Panc1 (cell line): ENCODE data around the gene METTL15. TPM values are rescaled to one million over a fixed set of nuclear protein-coding genes. Genes with fewer than 3 reads are reported as not detected.
A peak's percentile ranks its signal among the peaks of the same experiment; 100 is the strongest.

Experiments used
- ATAC-seq: fragments of 200-7000 bp; cut with Tn5 transposase; 2 replicates; pipeline ENCODE4 v1.9.1; 2020; ENCODE audit warnings: mild to moderate bottlenecking, moderate library complexity
- Bru-seq: library from RNA; stranded (reverse); fragments of 400-500 nt; gene quantifications from one replicate; lab custom pipeline; 2021; lab: Mats Ljungman, UMichigan
- BruChase-seq, 2 experiments: library from RNA; stranded (reverse); fragments of 400-500 nt; gene quantifications; one replicate each; lab custom pipeline; 2021; lab: Mats Ljungman, UMichigan
- BruUV-seq: library from RNA; stranded (reverse); fragments of 400-500 nt; replicated peaks from 2 replicates; lab custom pipeline; 2021; lab: Mats Ljungman, UMichigan
- CTCF ChIA-PET: fragments of 300-600 bp; sonication (Branson Sonifier 250); formaldehyde crosslinking; loops from one replicate; lab custom pipeline; 2022; ENCODE audit warnings: antibody characterized with exemption; lab: Charles Lee
- POLR2A ChIA-PET: fragments of 300-600 bp; sonication (Branson Sonifier 250); formaldehyde crosslinking; loops from one replicate; lab custom pipeline; 2022; ENCODE audit warnings: antibody characterized with exemption; lab: Charles Lee
- DNase-seq: peaks from one replicate; pipeline ENCODE4 v3.0.0-alpha.2; 2010; ENCODE audit warnings: low read depth, low spot score
- H3K27ac ChIP-seq: 2 replicates; pipeline ENCODE4 v1.5.1; 2011; ENCODE audit warnings: mild to moderate bottlenecking, low read length, inconsistent platforms
- H3K27me3 ChIP-seq: fragments of 200-500 bp; sonication (Bioruptor generic); 2 replicates; pipeline ENCODE4 v1.6.0; 2014; ENCODE audit warnings: low read length, inconsistent platforms; ENCODE audit not compliant: control insufficient read depth, insufficient read depth
- H3K36me3 ChIP-seq: fragments of 200-500 bp; sonication (Bioruptor generic); 2 replicates; pipeline ENCODE4 v1.5.1; 2014; ENCODE audit warnings: inconsistent platforms, mild to moderate bottlenecking, low read length, moderate library complexity; ENCODE audit not compliant: control insufficient read depth, insufficient read depth
- H3K4me1 ChIP-seq: 2 replicates; pipeline ENCODE4 v1.5.1; 2011; ENCODE audit warnings: inconsistent platforms, mild to moderate bottlenecking, low read length, moderate library complexity; ENCODE audit not compliant: control insufficient read depth, insufficient read depth
- H3K4me3 ChIP-seq, 2 experiments: 2 replicates each; pipeline ENCODE4 v1.5.1; 2011 to 2012; ENCODE audit warnings: low read depth in 2 of 2, low read length in 2 of 2, mild to moderate bottlenecking in 2 of 2, inconsistent platforms in 1 of 2, moderate library complexity in 1 of 2
- H3K9me3 ChIP-seq: fragments of 200-500 bp; sonication (Bioruptor generic); 2 replicates; pipeline ENCODE4 v1.5.1; 2014; ENCODE audit warnings: low read depth, mild to moderate bottlenecking, inconsistent platforms, low read length, moderate library complexity; ENCODE audit not compliant: control insufficient read depth, insufficient read depth
- CTCF ChIP-seq: fragments of 450-650 bp; IDR thresholded peaks from 2 replicates; pipeline ENCODE4 v1.5.1; 2017; ENCODE audit warnings: mild to moderate bottlenecking
- POLR2AphosphoS5 ChIP-seq: IDR thresholded peaks from 2 replicates; pipeline ENCODE4 v1.6.1; 2012; ENCODE audit warnings: mild to moderate bottlenecking, low read depth, low read length, moderate library complexity
- REST ChIP-seq, 2 experiments: IDR thresholded peaks; 2 replicates each; pipeline ENCODE4 v1.6.1; 2011 to 2012; ENCODE audit warnings: low read depth in 2 of 2, control low read depth in 1 of 2, low read length in 1 of 2, mild to moderate bottlenecking in 1 of 2, moderate library complexity in 1 of 2; ENCODE audit not compliant: insufficient read depth in 1 of 2
- SIN3A ChIP-seq: IDR thresholded peaks from 2 replicates; pipeline ENCODE4 v1.6.1; 2012; ENCODE audit warnings: low read depth, mild to moderate bottlenecking, low read length, moderate library complexity, borderline replicate concordance; ENCODE audit not compliant: insufficient read depth
- TCF7L2 ChIP-seq: IDR thresholded peaks from 2 replicates; pipeline ENCODE4 v1.6.1; 2011; ENCODE audit warnings: mild to moderate bottlenecking, low read depth, low read length, inconsistent platforms
- in situ Hi-C: cut with HindIII; loops from 2 replicates; pipeline ENCODE4 v1.10.0; 2016; ENCODE audit warnings: low sequenced_read_pairs, low pct_unique_long_range_greater_than_20kb
- intact Hi-C: fragments of 100-400 bp; cut with micrococcal nuclease; formaldehyde crosslinking; loops from one replicate; pipeline ENCODE4 v1.10.0; 2022; ENCODE audit not compliant: unreplicated experiment
- long read RNA-seq: library from polyadenylated mRNA; unstranded; transcript quantifications from one replicate; pipeline ENCODE4 v2.0.0, GENCODE V29; 2021; ENCODE audit not compliant: unreplicated experiment
- polyA plus RNA-seq: library from polyadenylated mRNA; unstranded; fragments of >200 nt; gene quantifications from one replicate; pipeline ENCODE4 v1.2.1, GENCODE V29; 2012; ENCODE audit warnings: missing spikeins; ENCODE audit not compliant: insufficient read length
- total RNA-seq: library from RNA; stranded (reverse); gene quantifications from one replicate; pipeline ENCODE4 v1.2.1, GENCODE V29; 2021; ENCODE audit not compliant: unreplicated experiment

Gene METTL15
- total RNA-seq = 11.4 TPM
- 4.5 TPM for polyA plus RNA-seq
- Bru-seq, nascent RNA = percentile 71 among the genes with signal in this experiment
- percentile 61 among the genes with signal in this experiment for BruChase-seq, experiment 1, labeled RNA remaining after a 2-hour chase
- percentile 52 among the genes with signal in this experiment for BruChase-seq, experiment 2, labeled RNA remaining after a 6-hour chase
- long read RNA-seq, full-length matches to known transcripts = 3 of 28 reads
- long read RNA-seq, partial matches to known transcripts = 16 of 28 reads
- long read RNA-seq, other reads (novel, unspliced or antisense) = 9 of 28 reads

- no peaks in the 10 kb centered on the region for H3K27me3 ChIP-seq
- peaks cover 40% of the 10 kb centered on the region for H3K4me1 ChIP-seq
- peak; percentile 97 for ATAC-seq
- peak within 1 kb of the TSS; percentile 84 to 96 for H3K4me3 ChIP-seq
- peak; percentile 91 for DNase-seq
- CTCF ChIA-PET = no interaction called here
- in situ Hi-C loops (loop anchor here (25.0 kb wide), 1 partner anchor 396 kb away; the partner anchor contains the start of gene BDNF), intact Hi-C loops (loop anchor here (5.0 kb wide), 1 partner anchor 411 kb away; no protein-coding TSS in a partner anchor)
- POLR2A ChIA-PET = interaction anchor here (0.5 to 0.6 kb wide), 4 partner anchors 341 to 895 kb away, joined by 3 to 7 read pairs (median 3); no protein-coding TSS in a partner anchor
- peaks cover 9% of the 10 kb centered on the region for H3K36me3 ChIP-seq
- TF ChIP-seq POLR2AphosphoS5 (peak; percentile 65; the same call in 1 of the 2 replicates), REST (IDR thresholded peaks at IDR 0.05; ENCODE audit: insufficient read depth in 1 of 2, low read depth in 2 of 2, low read length in 1 of 2) (no peak), CTCF (no peak), TCF7L2 (no peak), SIN3A (peak; percentile 88)
- peak within 1 kb of the TSS; percentile 99 for H3K27ac ChIP-seq
- no peaks in the 10 kb centered on the region for H3K9me3 ChIP-seq
- TSS peak; percentile 94 for BruUV-seq
These were observed at the start of gene METTL15, which contains the start of gene KIF18A for GRCh38 chr11:28107750-28108618. Gene METTL15 (plus strand): TSS chr11:28108388. CDS start chr11:28113335, 4,947 bp downstream. Gene KIF18A (minus strand): TSS chr11:28108156. CDS start chr11:28097947, 10,209 bp downstream.

DNA sequence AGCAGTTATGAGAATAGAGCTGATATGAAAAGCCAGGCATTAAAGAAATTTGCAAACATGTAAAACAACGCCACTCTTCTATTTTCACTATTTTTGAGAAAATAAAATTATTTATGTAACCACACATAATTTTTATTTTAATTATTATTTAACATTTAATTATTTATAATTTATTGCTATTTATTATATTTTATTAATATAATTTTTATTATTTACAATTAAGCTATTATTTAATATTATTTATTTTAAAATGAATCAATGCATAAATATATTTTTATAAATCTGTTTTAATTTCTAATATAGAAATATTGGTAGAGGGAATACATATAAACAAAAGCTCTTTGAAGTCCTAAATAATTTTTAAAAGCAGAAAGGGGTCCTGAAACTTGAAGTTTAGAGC, 36.9 kb upstream of the METTL15 start:
- Histone ChIP-seq H3K27ac (no peak overlapping the region), H3K27me3 (no peaks in the 10 kb centered on the region), H3K4me3 (no peak overlapping the region), H3K4me1 (no peaks in the 10 kb centered on the region), H3K9me3 (no peaks in the 10 kb centered on the region), H3K36me3 (peaks cover 16% of the 10 kb centered on the region; the same call in 1 of the 2 replicates)
- no TSS peak for BruUV-seq
- ChIA-PET CTCF (no interaction called here), POLR2A (no interaction called here)
- DNase-seq = no peak
- in situ Hi-C loops = no loop called here
- no peak for ATAC-seq
- intact Hi-C loops = no loop called here
- TF ChIP-seq CTCF = no peak
- no peak for TF ChIP-seq POLR2AphosphoS5
- no peak for TF ChIP-seq TCF7L2
- TF ChIP-seq SIN3A = no peak
- no peak for TF ChIP-seq REST (IDR thresholded peaks at IDR 0.05; ENCODE audit: insufficient read depth in 1 of 2, low read depth in 2 of 2, low read length in 1 of 2)
